Vagina (tissue), 2 donors: ENCODE results near the gene WDR45. TPM values are rescaled to one million over a fixed set of nuclear protein-coding genes. Genes with fewer than 3 reads are reported as not detected.

Source experiments
- DNase-seq, 2 donors: peaks; one replicate each; pipeline ENCODE4 v3.0.0-alpha.2; 2017; ENCODE audit errors: extremely low spot score in 2 of 2
- H3K27ac ChIP-seq: fragments of 200-600 bp; sonication (generic); one replicate; pipeline ENCODE4 v1.5.1; 2019
- H3K27me3 ChIP-seq: fragments of 200-600 bp; sonication (generic); one replicate; pipeline ENCODE4 v1.5.1; 2019
- H3K36me3 ChIP-seq, 2 donors: fragments of 200-600 bp; sonication (generic); one replicate each; pipeline ENCODE4 v1.5.1; 2017 to 2019
- H3K4me1 ChIP-seq: fragments of 200-600 bp; sonication (generic); one replicate; pipeline ENCODE4 v1.5.1; 2019
- H3K4me3 ChIP-seq, 2 donors: fragments of 200-600 bp; sonication (generic); 1 replicate in 1 of 2; 2 replicates in 1 of 2; pipeline ENCODE4 v1.5.1; 2016 to 2019
- H3K9me3 ChIP-seq: fragments of 200-600 bp; sonication (generic); one replicate; pipeline ENCODE4 v1.5.1; 2019
- POLR2A ChIP-seq, 2 donors: fragments of 450-650 bp; IDR thresholded peaks; one replicate each; pipeline ENCODE4 v1.6.1; 2017; ENCODE audit warnings: antibody characterized with exemption in 2 of 2, mild to moderate bottlenecking in 2 of 2, moderate library complexity in 2 of 2
- POLR2AphosphoS5 ChIP-seq, 2 donors: sonication (generic); formaldehyde crosslinking; IDR thresholded peaks; one replicate each; pipeline ENCODE4 v1.9.0; 2017; ENCODE audit warnings: antibody characterized with exemption in 2 of 2, mild to moderate bottlenecking in 2 of 2, low read depth in 1 of 2; ENCODE audit not compliant: insufficient read depth in 1 of 2
- intact Hi-C: fragments of 100-400 bp; cut with DNase I; formaldehyde crosslinking; loops from one replicate; pipeline ENCODE4 v1.15.1; 2023
- total RNA-seq: library from RNA; depleted of rRNA; stranded (reverse); fragments of >200 nt; gene quantifications from one replicate; pipeline ENCODE4 v1.2.3, GENCODE V29; 2016
- TF ChIP-seq, protein P1 (sequence below), 3 experiments: fragments of 450-650 bp in 2 of 3; fragments of 200-600 bp in 1 of 3; sonication (generic) in 1 of 3; IDR thresholded peaks; one replicate each; pipeline ENCODE4 v1.5.1; 2017 to 2019; ENCODE audit warnings: antibody characterized with exemption in 3 of 3, mild to moderate bottlenecking in 2 of 3, moderate library complexity in 2 of 3

The WDR45 gene
- total RNA-seq, 1 donor from 2014 or later = 72.7 TPM

DNA sequence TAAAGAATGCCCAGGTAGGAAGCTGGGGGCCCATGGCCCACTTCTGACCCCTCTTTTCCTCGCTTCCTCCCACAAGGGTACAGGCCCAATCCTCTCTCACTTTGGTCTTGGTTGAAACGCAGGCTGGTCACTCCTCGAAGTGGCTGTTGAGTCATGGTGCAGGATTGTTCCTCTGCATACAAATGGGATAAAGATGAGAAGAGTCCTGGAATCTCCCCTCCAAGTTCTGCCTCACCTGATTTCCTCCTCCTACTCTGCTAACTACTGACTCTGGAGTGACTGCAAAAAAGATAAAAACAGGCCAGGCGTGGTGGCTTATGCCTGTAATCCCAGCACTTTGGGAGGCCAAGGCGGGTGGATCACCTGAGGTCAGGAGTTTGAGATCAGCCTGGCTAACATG lies 1.7 kb downstream of the WDR45 start:
- intact Hi-C loops = loop anchor here (10.0 kb wide), 1 partner anchor 97 kb away; the partner anchor contains the start of gene PLP2
- Histone ChIP-seq H3K27me3 (no peaks in the 10 kb centered on the region), H3K4me3 (no peak overlapping the region), H3K27ac (no peak overlapping the region), H3K4me1 (peaks cover 8% of the 10 kb centered on the region), H3K36me3 (no peaks in the 10 kb centered on the region), H3K9me3 (no peaks in the 10 kb centered on the region)
- DNase-seq = no peak
- TF ChIP-seq POLR2A (IDR thresholded peaks at IDR 0.05) (no peak), POLR2AphosphoS5 (IDR thresholded peaks at IDR 0.05; ENCODE audit: insufficient read depth in 1 of 2, low read depth in 1 of 2) (no peak)
- TF ChIP-seq, protein P1, sequence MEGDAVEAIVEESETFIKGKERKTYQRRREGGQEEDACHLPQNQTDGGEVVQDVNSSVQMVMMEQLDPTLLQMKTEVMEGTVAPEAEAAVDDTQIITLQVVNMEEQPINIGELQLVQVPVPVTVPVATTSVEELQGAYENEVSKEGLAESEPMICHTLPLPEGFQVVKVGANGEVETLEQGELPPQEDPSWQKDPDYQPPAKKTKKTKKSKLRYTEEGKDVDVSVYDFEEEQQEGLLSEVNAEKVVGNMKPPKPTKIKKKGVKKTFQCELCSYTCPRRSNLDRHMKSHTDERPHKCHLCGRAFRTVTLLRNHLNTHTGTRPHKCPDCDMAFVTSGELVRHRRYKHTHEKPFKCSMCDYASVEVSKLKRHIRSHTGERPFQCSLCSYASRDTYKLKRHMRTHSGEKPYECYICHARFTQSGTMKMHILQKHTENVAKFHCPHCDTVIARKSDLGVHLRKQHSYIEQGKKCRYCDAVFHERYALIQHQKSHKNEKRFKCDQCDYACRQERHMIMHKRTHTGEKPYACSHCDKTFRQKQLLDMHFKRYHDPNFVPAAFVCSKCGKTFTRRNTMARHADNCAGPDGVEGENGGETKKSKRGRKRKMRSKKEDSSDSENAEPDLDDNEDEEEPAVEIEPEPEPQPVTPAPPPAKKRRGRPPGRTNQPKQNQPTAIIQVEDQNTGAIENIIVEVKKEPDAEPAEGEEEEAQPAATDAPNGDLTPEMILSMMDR (IDR thresholded peaks at IDR 0.05) = no peak

- no peak for DNase-seq
- no peaks in the 10 kb centered on the region for H3K36me3 ChIP-seq
- no peak overlapping the region for H3K27ac ChIP-seq
- no peak overlapping the region for H3K4me3 ChIP-seq
- H3K9me3 ChIP-seq = no peaks in the 10 kb centered on the region
- intact Hi-C loops = loop anchor here (10.0 kb wide), 1 partner anchor 99 kb away; the partner anchor contains the start of gene PLP2
- TF ChIP-seq POLR2A (IDR thresholded peaks at IDR 0.05) = no peak
- TF ChIP-seq, protein P1 (IDR thresholded peaks at IDR 0.05) = no peak
- no peak for TF ChIP-seq POLR2AphosphoS5 (IDR thresholded peaks at IDR 0.05; ENCODE audit: insufficient read depth in 1 of 2, low read depth in 1 of 2)
- peaks cover 8% of the 10 kb centered on the region for H3K4me1 ChIP-seq
- H3K27me3 ChIP-seq = no peaks in the 10 kb centered on the region
These were observed 4.3 kb downstream of the WDR45 start for GRCh38 chrX:49075347-49075746.

DNA sequence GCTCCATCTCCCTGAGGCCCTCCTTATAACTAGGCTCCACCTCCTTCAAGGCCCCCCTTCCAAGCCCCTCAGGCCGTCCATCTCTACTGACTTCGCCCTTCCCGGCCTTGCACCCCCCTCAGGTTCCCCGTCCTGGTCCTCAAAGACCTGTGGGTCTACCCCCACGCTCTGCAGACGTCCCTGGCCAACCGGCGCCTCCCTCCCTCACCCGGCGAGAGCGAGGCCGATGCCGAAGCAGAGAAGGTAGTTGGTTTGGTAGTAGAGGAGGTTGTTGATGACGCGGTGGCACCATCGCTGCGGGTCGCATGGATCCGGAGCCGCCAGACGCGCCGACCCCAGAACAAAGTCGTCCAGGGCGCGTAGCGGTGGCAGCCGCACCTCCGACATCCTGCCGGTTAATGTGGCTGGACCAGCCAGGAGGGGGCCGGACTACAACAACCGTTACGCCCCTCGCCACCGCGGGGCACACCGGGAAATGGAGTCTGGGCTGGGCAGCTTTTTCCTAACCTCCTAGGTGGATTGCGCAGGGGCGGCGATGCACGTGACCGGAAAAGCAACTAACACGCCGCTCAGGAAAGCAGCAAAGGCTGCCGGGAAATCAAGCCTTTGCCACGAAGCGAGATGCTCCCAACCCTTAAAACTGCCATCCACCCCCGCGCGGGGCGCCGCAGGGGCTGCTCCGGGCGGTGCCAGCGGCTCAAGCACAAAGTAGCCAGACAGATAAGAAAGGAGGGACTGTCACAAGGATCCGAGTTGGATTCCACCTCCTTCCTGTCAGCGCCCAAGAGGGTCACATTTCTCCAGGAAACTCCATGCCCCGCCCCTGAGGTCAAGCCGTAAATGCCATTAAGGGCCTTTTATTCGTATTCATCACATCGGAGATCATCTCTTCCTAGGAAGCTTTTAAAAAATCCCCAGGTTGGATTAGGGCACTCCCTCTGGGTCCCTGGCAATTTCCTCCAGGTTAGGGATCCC lies 5.8 kb downstream of the WDR45 start, which contains the start of gene PRAF2:
Gene PRAF2, minus strand, starts transcription at position 402 of the 975 bp plus-strand sequence. Its CDS starts 15 bp downstream, at position 387.
- Histone ChIP-seq H3K4me3 (peak within 1 kb of the TSS; percentile 53 to 55), H3K27ac (peak within 1 kb of the TSS; percentile 57), H3K4me1 (peaks cover 5% of the 10 kb centered on the region), H3K27me3 (no peaks in the 10 kb centered on the region), H3K9me3 (no peaks in the 10 kb centered on the region), H3K36me3 (no peaks in the 10 kb centered on the region)
- intact Hi-C loops = loop anchor here (10.0 kb wide), 1 partner anchor 101 kb away; the partner anchor contains the start of gene PLP2
- DNase-seq = peak in 1 of 2 donors; percentile 93
- TF ChIP-seq POLR2AphosphoS5 (IDR thresholded peaks at IDR 0.05; ENCODE audit: insufficient read depth in 1 of 2, low read depth in 1 of 2) (peak; percentile 90 to 92), POLR2A (IDR thresholded peaks at IDR 0.05) (peak in 1 of 2 donors; percentile 46)
- TF ChIP-seq, protein P1 (IDR thresholded peaks at IDR 0.05) = no peak

GRCh38 chrX:49072712-49073095 lies 7.0 kb downstream of the WDR45 start:
- H3K4me1 ChIP-seq = no peaks in the 10 kb centered on the region
- no peak for TF ChIP-seq POLR2AphosphoS5 (IDR thresholded peaks at IDR 0.05; ENCODE audit: insufficient read depth in 1 of 2, low read depth in 1 of 2)
- TF ChIP-seq, protein P1 (IDR thresholded peaks at IDR 0.05) = no peak
- TF ChIP-seq POLR2A (IDR thresholded peaks at IDR 0.05) = no peak
- no peaks in the 10 kb centered on the region for H3K9me3 ChIP-seq
- DNase-seq = peak in 1 of 2 donors; percentile 85
- peak overlapping the region; percentile 53 to 55 for H3K4me3 ChIP-seq
- no peaks in the 10 kb centered on the region for H3K36me3 ChIP-seq
- intact Hi-C loops = loop anchor here (10.0 kb wide), 1 partner anchor 102 kb away; the partner anchor contains the start of gene PLP2
- peak overlapping the region; percentile 41 for H3K27ac ChIP-seq
- no peaks in the 10 kb centered on the region for H3K27me3 ChIP-seq
